GM12878 (cell line): Measurements from ENCODE around the gene TUBA1B. TPM values are rescaled to one million over a fixed set of nuclear protein-coding genes. Genes with fewer than 3 reads are reported as not detected.

Experiments used
- ATAC-seq: fragments of 200-7000 bp; cut with Tn5 transposase; 3 replicates; pipeline ENCODE4 v1.9.1; 2020; ENCODE audit warnings: mild to moderate bottlenecking, moderate library complexity
- BruUV-seq: library from RNA; stranded (reverse); fragments of 400-500 nt; replicated peaks from 2 replicates; lab custom pipeline; 2021; lab: Mats Ljungman, UMichigan
- CTCF ChIA-PET: fragments of 300-600 bp; sonication (Branson Sonifier 250); formaldehyde crosslinking; extraction: SDS; loops from one replicate; lab custom pipeline; 2021; ENCODE audit warnings: inconsistent platforms; lab: Yijun Ruan, JAX
- POLR2A ChIA-PET: fragments of 350-600 bp; formaldehyde crosslinking; extraction: SDS; loops from one replicate; lab custom pipeline; 2021; ENCODE audit warnings: inconsistent platforms; lab: Charles Lee
- RAD21 ChIA-PET: fragments of 300-600 bp; sonication (Branson Sonifier 250); formaldehyde crosslinking; loops from one replicate; lab custom pipeline; 2023; ENCODE audit warnings: antibody characterized with exemption; ENCODE audit not compliant: unreplicated experiment; lab: Charles Lee
- SMC1A ChIA-PET: fragments of 300-600 bp; sonication (Branson Sonifier 250); formaldehyde crosslinking; loops from one replicate; lab custom pipeline; 2023; ENCODE audit not compliant: unreplicated experiment, uncharacterized antibody; lab: Charles Lee
- DNase-seq: peaks from one replicate; pipeline ENCODE4 v3.0.0-alpha.2; 2011; ENCODE audit warnings: low read depth, low spot score
- FAIRE-seq: peaks from 3 replicates; lab custom pipeline; 2011; peaks lifted over from hg19 to GRCh38; lab: Jason Lieb, UNC
- H2AFZ ChIP-seq: 2 replicates; pipeline ENCODE4 v1.6.0; 2011; ENCODE audit warnings: low read depth, low read length, control low read depth; ENCODE audit not compliant: control insufficient read depth
- H3K27ac ChIP-seq: 2 replicates; pipeline ENCODE4 v1.5.1; 2011; ENCODE audit warnings: control low read depth; ENCODE audit not compliant: control insufficient read depth, insufficient read depth
- H3K27me3 ChIP-seq, 2 experiments: replicated peaks in 1 of 2; 2 replicates each; pipeline versions ENCODE4 v1.6.0 to v1.6.1; 2011; ENCODE audit warnings: low read length in 1 of 2; ENCODE audit not compliant: control insufficient read depth in 2 of 2, insufficient read depth in 2 of 2
- H3K36me3 ChIP-seq, 2 experiments: 2 replicates each; pipeline ENCODE4 v1.5.1; 2011; ENCODE audit warnings: low read length in 1 of 2; ENCODE audit not compliant: control insufficient read depth in 2 of 2, insufficient read depth in 2 of 2
- H3K4me1 ChIP-seq: 2 replicates; pipeline ENCODE4 v1.6.1; 2011; ENCODE audit warnings: mild to moderate bottlenecking, low read length, moderate library complexity, mixed read lengths; ENCODE audit not compliant: control insufficient read depth, insufficient read depth
- H3K4me2 ChIP-seq: 2 replicates; pipeline ENCODE4 v1.6.0; 2011; ENCODE audit warnings: control low read depth; ENCODE audit not compliant: control insufficient read depth, insufficient read depth
- H3K4me3 ChIP-seq: fragments of 200-600 bp; sonication (generic); 2 replicates; pipeline ENCODE4 v1.5.1; 2016
- H3K79me2 ChIP-seq: 2 replicates; pipeline ENCODE4 v1.6.0; 2011; ENCODE audit warnings: low read length; ENCODE audit not compliant: control insufficient read depth, insufficient read depth
- H3K9ac ChIP-seq: 2 replicates; pipeline ENCODE4 v1.8.0; 2011; ENCODE audit warnings: low read length, control low read depth, mixed read lengths; ENCODE audit not compliant: control insufficient read depth, insufficient read depth
- H3K9me3 ChIP-seq: replicated peaks from 3 replicates; pipeline ENCODE4 v1.5.1; 2011; ENCODE audit warnings: mild to moderate bottlenecking, low read length; ENCODE audit not compliant: control insufficient read depth, insufficient read depth
- H4K20me1 ChIP-seq: 2 replicates; pipeline ENCODE4 v1.6.0; 2011; ENCODE audit not compliant: control insufficient read depth, insufficient read depth
- ASH2L ChIP-seq: fragments of 300-600, 200-600 bp; sonication (generic); IDR thresholded peaks from 2 replicates; pipeline ENCODE4 v1.6.1; 2017; ENCODE audit warnings: low read depth, mild to moderate bottlenecking, borderline replicate concordance
- HDAC2 ChIP-seq: fragments of 200-600 bp; sonication (generic); IDR thresholded peaks from 2 replicates; pipeline ENCODE4 v1.6.1; 2017
- HDAC6 ChIP-seq: fragments of 200-600 bp; sonication (generic); IDR thresholded peaks from one replicate; pipeline ENCODE4 v1.8.0; 2017; ENCODE audit warnings: antibody characterized with exemption; ENCODE audit not compliant: unreplicated experiment
- RAD21 ChIP-seq: IDR thresholded peaks from 2 replicates; pipeline ENCODE4 v1.6.1; 2011; ENCODE audit warnings: mild to moderate bottlenecking, low read depth, low read length, moderate library complexity; ENCODE audit not compliant: insufficient read depth
- RFX5 ChIP-seq: IDR thresholded peaks from 2 replicates; pipeline ENCODE4 v1.6.1; 2011; ENCODE audit warnings: low read depth, low read length, improper control_type of control experiment
- SMC3 ChIP-seq: IDR thresholded peaks from 2 replicates; pipeline ENCODE4 v1.6.1; 2011; ENCODE audit warnings: low read length, improper control_type of control experiment, borderline replicate concordance
- SP1 ChIP-seq: IDR thresholded peaks from one replicate; pipeline ENCODE4 v1.6.1; 2011; ENCODE audit warnings: low read depth, low read length
- ZZZ3 ChIP-seq: IDR thresholded peaks from 2 replicates; pipeline ENCODE4 v1.6.1; 2011; ENCODE audit warnings: low read depth; ENCODE audit not compliant: control insufficient read depth, insufficient read length
- WGBS: methylation state at CpG from one replicate; pipeline ENCODE4 v1.1.6; 2016; ENCODE audit warnings: low lambda C conversion rate; ENCODE audit not compliant: insufficient replicate concordance, insufficient coverage; ENCODE audit errors: missing lambda C conversion rate; 5-methylcytosine and 5-hydroxymethylcytosine counted together
- in situ Hi-C: fragments of 300-500 bp; cut with MboI; formaldehyde crosslinking; loops from 9 replicates; pipeline ENCODE4 v1.14.3; 2018; ENCODE audit warnings: mixed read lengths
- intact Hi-C: fragments of 100-400 bp; cut with micrococcal nuclease; formaldehyde crosslinking; loops from one replicate; pipeline ENCODE4 v1.14.2; 2022; ENCODE audit not compliant: unreplicated experiment
- polyA plus RNA-seq, 11 experiments: library from polyadenylated mRNA; depleted of rRNA in 4 of 11; unstranded in 6 of 11; stranded (reverse) in 5 of 11; fragments of >200 nt; fragmentation: Nextera tagmentation in 4 of 11; fragmentation: Illumina TruSeq in 1 of 11; extraction: Ambion mirVana in 4 of 11; extraction: Trizol in 1 of 11; gene quantifications; 1 replicate in 1 of 11; 2 replicates in 10 of 11; pipeline versions ENCODE4 v1.2.1 to v1.2.3, GENCODE V29; 2011 to 2016; ENCODE audit warnings: inconsistent platforms in 2 of 11, missing spikeins in 2 of 11, low read depth in 1 of 11
- total RNA-seq, 4 experiments: library from RNA; depleted of rRNA in 3 of 4; stranded (reverse); fragments of >200 nt in 3 of 4; fragmentation: Illumina TruSeq in 1 of 4; extraction: Trizol in 1 of 4; gene quantifications; 2 replicates each; pipeline versions ENCODE4 v1.2.1 to v1.2.3, GENCODE V29; 2013 to 2021
- TF ChIP-seq, protein P1 (sequence below): fragments of 450-650 bp; IDR thresholded peaks from 2 replicates; pipeline ENCODE4 v1.6.1; 2017; ENCODE audit warnings: mild to moderate bottlenecking, moderate library complexity
- TF ChIP-seq, protein P2 (sequence below): fragments of 450-650 bp; IDR thresholded peaks from 2 replicates; pipeline ENCODE4 v1.6.1; 2017; ENCODE audit warnings: borderline replicate concordance
- TF ChIP-seq, protein P3 (sequence below), 3 experiments: IDR thresholded peaks in 2 of 3; conservative IDR thresholded peaks in 1 of 3; 2 replicates each; pipeline ENCODE4 v1.5.1; 2011; ENCODE audit warnings: low read depth in 3 of 3, low read length in 3 of 3, mild to moderate bottlenecking in 3 of 3, control low read depth in 2 of 3, moderate library complexity in 2 of 3, inconsistent platforms in 1 of 3, mixed read lengths in 1 of 3; ENCODE audit not compliant: control insufficient read depth in 2 of 3, insufficient read depth in 1 of 3; ENCODE audit errors: extremely low read depth in 1 of 3

TUBA1B gene
- total and polyA plus RNA-seq, 10 of the 15 experiments (the other 5 are each of a cell fraction or from before 2014, with no cell fraction given), result 2,328 to 4,712 (median 3,552) TPM

DNA sequence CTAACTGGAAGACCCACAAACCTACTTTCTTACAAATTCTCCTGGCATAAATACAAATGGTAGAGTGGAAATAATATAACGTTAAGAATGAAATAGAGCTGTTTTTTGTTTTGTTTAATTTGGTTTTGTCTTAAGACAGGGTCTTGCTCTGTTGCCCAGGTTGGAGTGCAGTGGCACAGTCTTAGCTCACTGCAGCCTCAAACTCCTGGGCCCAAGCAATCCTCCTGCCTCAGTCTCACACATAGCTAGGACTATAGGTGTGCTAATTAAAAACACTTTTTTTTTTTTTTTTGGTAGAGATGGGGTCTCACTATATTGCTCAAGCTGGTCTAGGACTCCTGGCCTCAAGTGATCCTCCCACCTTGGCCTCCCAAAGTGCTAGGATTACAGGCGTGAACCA, 32.5 kb downstream of the TUBA1B start (continued):
- TF ChIP-seq, protein P1, sequence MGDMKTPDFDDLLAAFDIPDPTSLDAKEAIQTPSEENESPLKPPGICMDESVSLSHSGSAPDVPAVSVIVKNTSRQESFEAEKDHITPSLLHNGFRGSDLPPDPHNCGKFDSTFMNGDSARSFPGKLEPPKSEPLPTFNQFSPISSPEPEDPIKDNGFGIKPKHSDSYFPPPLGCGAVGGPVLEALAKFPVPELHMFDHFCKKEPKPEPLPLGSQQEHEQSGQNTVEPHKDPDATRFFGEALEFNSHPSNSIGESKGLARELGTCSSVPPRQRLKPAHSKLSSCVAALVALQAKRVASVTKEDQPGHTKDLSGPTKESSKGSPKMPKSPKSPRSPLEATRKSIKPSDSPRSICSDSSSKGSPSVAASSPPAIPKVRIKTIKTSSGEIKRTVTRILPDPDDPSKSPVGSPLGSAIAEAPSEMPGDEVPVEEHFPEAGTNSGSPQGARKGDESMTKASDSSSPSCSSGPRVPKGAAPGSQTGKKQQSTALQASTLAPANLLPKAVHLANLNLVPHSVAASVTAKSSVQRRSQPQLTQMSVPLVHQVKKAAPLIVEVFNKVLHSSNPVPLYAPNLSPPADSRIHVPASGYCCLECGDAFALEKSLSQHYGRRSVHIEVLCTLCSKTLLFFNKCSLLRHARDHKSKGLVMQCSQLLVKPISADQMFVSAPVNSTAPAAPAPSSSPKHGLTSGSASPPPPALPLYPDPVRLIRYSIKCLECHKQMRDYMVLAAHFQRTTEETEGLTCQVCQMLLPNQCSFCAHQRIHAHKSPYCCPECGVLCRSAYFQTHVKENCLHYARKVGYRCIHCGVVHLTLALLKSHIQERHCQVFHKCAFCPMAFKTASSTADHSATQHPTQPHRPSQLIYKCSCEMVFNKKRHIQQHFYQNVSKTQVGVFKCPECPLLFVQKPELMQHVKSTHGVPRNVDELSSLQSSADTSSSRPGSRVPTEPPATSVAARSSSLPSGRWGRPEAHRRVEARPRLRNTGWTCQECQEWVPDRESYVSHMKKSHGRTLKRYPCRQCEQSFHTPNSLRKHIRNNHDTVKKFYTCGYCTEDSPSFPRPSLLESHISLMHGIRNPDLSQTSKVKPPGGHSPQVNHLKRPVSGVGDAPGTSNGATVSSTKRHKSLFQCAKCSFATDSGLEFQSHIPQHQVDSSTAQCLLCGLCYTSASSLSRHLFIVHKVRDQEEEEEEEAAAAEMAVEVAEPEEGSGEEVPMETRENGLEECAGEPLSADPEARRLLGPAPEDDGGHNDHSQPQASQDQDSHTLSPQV, result no peak
- TF ChIP-seq, protein P2, sequence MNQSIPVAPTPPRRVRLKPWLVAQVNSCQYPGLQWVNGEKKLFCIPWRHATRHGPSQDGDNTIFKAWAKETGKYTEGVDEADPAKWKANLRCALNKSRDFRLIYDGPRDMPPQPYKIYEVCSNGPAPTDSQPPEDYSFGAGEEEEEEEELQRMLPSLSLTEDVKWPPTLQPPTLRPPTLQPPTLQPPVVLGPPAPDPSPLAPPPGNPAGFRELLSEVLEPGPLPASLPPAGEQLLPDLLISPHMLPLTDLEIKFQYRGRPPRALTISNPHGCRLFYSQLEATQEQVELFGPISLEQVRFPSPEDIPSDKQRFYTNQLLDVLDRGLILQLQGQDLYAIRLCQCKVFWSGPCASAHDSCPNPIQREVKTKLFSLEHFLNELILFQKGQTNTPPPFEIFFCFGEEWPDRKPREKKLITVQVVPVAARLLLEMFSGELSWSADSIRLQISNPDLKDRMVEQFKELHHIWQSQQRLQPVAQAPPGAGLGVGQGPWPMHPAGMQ, result no peak
- TF ChIP-seq RFX5 (no peak), SP1 (no peak), HDAC2 (no peak), HDAC6 (no peak)
- TF ChIP-seq, all 136 proteins: peak for 0

DNA sequence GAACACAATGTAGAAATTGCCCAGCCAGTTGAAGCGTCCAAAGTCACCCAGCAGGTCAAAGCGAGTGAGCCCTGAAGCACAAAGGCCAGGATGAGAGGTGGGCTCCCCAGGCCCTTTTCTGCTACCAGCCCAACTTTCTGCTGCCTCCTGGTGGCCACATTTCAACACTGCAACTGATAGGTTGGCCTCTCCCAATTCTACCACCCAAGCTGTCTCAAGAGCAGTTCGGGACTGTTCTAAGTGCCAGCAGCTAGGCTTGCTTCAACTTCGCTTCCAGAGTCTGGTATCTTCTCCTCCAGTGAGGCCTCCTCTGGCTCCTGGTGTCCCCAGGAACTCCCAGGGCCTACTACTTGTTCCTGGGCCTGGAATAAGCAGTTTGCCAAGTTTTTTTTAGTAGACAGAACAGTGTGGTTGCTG, 33.2 kb downstream of the TUBA1B start:
- Histone ChIP-seq H3K36me3 (peaks cover 5 to 13% of the 10 kb centered on the region in 2 experiments), H3K4me2 (no peak overlapping the region), H3K27ac (no peak overlapping the region), H3K4me1 (no peaks in the 10 kb centered on the region), H3K27me3 (peaks cover 6 to 10% of the 10 kb centered on the region in 2 experiments), H2AFZ (no peak overlapping the region), H3K79me2 (no peaks in the 10 kb centered on the region), H4K20me1 (no peaks in the 10 kb centered on the region), H3K9ac (no peak overlapping the region), H3K4me3 (no peak overlapping the region), H3K9me3 (no peaks in the 10 kb centered on the region)
- FAIRE-seq (no peak), DNase-seq (no peak), ATAC-seq (peak; percentile 80)
- ChIA-PET RAD21 (interaction anchor here (0.8 to 5.3 kb wide), 8 partner anchors 11 to 101 kb away, joined by 3 to 31 read pairs (median 4); partner anchors contain the start of genes RHEBL1 and TUBA1B), POLR2A (interaction anchor here (0.5 to 1.3 kb wide), 5 partner anchors 10 to 412 kb away, joined by 3 to 6 read pairs (median 4); no protein-coding TSS in a partner anchor), SMC1A (interaction anchor here (0.7 to 3.8 kb wide), 8 partner anchors 10 to 166 kb away, joined by 3 to 23 read pairs (median 8); partner anchors contain the start of gene LMBR1L), CTCF (interaction anchor here (0.9 to 12.2 kb wide), 24 partner anchors 11 to 170 kb away, joined by 3 to 244 read pairs (median 8); partner anchors contain the start of genes LMBR1L, RHEBL1 and TUBA1B)
- TF ChIP-seq, protein P3, sequence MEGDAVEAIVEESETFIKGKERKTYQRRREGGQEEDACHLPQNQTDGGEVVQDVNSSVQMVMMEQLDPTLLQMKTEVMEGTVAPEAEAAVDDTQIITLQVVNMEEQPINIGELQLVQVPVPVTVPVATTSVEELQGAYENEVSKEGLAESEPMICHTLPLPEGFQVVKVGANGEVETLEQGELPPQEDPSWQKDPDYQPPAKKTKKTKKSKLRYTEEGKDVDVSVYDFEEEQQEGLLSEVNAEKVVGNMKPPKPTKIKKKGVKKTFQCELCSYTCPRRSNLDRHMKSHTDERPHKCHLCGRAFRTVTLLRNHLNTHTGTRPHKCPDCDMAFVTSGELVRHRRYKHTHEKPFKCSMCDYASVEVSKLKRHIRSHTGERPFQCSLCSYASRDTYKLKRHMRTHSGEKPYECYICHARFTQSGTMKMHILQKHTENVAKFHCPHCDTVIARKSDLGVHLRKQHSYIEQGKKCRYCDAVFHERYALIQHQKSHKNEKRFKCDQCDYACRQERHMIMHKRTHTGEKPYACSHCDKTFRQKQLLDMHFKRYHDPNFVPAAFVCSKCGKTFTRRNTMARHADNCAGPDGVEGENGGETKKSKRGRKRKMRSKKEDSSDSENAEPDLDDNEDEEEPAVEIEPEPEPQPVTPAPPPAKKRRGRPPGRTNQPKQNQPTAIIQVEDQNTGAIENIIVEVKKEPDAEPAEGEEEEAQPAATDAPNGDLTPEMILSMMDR (IDR thresholded peaks at IDR 0.05 in 2 of 3, conservative IDR thresholded peaks at IDR 0.05 in 1 of 3; ENCODE audit: control insufficient read depth in 2 of 3, extremely low read depth in 1 of 3, insufficient read depth in 1 of 3, low read depth in 3 of 3, low read length in 3 of 3), result peak; percentile 76 to 89 (median 84)
- TF ChIP-seq ZZZ3, result no peak
- TF ChIP-seq ASH2L, result no peak
- TF ChIP-seq RAD21, result peak; percentile 55
- peak; percentile 62; the same call in 1 of the 2 replicates for TF ChIP-seq SMC3
- 14% methylated on average over 4 of the region's 4 CpGs for WGBS
- in situ Hi-C loops, result no loop called here
- intact Hi-C loops, result loop anchor here (1.0 kb wide), 1 partner anchor 34 kb away; no protein-coding TSS in a partner anchor
- BruUV-seq, result no TSS peak
